GM19240 (cell line): ENCODE measurements around the gene ZP3.
"Not testable (repeated sequence)": the region's sequence is repeated elsewhere in the genome, so short reads cannot be mapped to it uniquely, and the experiment has no call there.

Experiments
- DNase-seq: peaks from one replicate; pipeline ENCODE4 v3.0.0; 2011; ENCODE audit warnings: low spot score; ENCODE audit not compliant: insufficient read length

Gene ZP3

GRCh38 chr7:76424413-76425111 is at the start of gene ZP3:
Gene ZP3, plus strand, starts transcription at chr7:76424950. Its CDS starts 15 bp downstream, at chr7:76424965.
- DNase-seq: no peak

DNA sequence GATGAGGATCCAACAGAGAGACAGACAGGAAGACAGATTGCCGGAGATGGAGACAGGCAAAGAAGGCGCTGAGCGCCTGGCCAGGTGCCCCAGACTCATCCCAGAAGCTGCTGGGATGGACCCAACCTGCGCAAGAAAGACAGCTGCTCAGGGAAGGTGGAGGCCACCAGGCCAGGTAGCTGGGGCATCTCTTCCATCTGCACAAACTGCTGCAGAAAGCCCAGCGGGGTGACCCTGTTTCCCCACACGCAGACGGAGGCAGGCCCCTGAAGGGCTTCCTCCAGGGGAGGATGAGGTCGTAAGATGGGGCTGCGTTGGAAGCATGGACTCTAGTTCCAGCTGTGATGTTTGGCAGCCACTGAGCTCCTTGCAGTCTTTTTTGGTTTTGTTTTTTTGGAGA is 49.5 kb upstream of the ZP3 start:
- no peak for DNase-seq

DNA sequence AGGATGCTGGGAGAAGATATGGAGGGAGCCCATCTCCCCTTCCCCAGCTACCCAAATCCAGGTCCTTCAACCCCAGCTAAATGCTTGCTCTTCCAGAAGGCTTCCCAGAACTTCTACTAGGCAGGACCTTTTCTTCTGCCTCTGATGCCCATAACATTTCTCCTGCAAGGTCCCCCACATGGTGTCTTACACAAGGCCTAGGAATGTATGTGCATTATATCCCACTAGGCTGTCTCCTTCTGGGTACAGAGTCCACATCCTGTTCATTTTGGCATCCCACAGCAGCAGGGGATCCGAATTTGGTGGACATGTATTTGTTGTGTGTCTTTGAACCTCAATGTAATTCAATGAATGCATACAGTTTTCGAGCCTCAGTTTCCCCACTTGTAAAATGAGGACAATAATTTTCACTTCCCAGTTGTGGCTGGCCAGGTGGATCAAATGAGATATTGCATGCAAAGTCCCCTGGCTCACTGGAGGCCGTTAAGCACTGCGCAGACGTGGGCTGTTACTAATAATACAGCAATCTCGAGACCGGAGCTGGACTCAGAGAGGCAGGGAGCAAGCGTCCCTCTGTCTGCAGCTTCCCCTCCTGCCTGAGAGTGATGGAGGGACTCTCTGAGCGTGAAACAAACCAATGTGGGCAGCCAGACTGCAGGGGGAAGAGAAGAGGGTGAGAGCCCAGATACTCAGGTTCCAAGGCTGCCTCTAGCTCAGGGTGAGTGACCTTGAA is 47.4 kb upstream of the ZP3 start:
- DNase-seq: no peak

DNA sequence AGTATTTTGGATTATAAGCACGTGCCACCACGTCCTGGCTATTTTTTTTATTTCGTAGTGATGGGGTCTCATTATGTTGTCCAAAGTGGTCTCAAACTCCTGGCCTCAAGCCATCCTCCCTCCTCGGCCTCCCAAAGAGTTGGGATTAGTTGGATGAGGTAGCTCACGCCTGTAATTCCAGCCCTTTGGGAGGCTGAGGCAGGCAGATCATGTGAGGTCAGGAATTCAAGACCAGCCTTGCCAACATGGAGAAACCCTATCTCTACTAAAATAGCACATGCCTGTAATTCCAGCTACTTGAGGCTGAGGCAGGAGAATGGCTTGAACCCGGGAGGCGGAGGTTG is 44.2 kb upstream of the ZP3 start:
- no peak for DNase-seq

- no peak for DNase-seq
These were observed 42.9 kb upstream of the ZP3 start for GRCh38 chr7:76381814-76382213.

DNA sequence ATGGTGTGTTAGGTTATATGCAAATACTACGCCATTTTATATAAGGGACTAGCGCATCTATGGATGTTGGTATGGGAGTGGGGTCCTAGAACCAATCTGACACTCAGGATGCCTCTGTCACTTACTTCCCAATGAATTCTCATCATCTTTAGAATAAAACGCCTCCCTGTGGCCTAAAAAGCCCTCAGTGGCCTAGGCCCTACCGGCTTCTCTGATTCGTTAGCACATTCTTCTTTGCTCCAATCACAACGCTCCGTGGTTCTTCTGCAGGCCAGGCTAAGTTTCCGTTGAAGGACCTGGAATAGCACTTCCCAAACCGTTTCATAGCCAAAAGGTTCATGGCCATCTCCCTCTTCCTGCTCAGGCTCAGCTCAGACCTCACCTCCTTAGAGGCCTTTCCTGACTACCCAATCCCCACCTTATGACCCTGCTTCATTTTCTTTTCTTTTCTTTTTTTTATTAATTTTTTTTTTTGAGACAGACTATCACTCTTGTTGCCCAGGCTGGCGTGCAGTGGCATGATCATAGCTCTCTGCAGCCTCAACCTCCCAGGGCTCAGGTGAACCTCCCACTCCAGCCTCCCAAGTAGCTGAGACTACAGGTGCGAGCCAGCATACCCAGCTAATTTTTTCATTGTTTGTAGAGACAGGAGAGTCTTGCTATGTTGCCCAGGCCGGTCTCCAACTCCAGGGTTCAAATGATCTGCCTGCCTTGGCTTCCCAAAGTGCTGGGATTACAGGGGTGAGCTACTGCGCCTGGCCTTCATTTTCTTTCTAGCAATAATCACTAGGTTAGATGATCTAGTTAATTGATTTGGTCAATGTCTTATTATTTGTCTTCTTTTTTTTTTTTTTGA is 41.4 kb upstream of the ZP3 start:
- DNase-seq: no peak

- no peak for DNase-seq
These were observed 38.0 kb upstream of the ZP3 start for GRCh38 chr7:76386691-76387260.

- not testable (repeated sequence) for DNase-seq
These were observed 37.0 kb upstream of the ZP3 start for GRCh38 chr7:76387789-76388188.

GRCh38 chr7:76390092-76390491 is 34.7 kb upstream of the ZP3 start:
- DNase-seq: no peak

DNA sequence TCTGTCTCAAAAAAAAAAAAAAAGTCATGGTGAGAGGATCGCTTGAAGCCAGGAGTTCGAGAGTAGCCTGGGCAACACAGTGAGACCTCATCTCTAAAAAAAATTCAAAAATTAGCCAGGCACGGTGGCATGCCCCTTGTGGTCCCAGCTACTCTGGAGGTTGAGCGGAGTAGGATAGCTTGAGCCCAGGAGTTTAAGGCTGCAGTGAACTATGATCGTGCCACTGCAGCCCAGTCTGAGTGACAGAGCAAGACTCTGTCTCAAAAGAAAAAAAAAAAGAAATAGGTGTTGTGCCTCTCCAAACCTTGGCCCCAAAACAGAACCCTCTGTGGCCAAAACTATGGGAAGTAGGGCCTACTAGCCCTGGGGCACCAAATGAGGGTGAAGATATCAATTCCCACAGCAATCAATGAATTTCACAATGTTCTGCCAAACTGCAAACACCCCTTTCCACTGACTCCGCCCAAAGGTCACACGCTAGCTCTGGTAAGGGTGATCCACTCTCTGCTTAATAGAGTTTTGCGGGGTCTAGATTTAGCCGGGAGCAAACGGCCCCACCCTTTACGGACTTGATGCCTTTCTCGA is 32.1 kb upstream of the ZP3 start:
- DNase-seq: no peak

DNA sequence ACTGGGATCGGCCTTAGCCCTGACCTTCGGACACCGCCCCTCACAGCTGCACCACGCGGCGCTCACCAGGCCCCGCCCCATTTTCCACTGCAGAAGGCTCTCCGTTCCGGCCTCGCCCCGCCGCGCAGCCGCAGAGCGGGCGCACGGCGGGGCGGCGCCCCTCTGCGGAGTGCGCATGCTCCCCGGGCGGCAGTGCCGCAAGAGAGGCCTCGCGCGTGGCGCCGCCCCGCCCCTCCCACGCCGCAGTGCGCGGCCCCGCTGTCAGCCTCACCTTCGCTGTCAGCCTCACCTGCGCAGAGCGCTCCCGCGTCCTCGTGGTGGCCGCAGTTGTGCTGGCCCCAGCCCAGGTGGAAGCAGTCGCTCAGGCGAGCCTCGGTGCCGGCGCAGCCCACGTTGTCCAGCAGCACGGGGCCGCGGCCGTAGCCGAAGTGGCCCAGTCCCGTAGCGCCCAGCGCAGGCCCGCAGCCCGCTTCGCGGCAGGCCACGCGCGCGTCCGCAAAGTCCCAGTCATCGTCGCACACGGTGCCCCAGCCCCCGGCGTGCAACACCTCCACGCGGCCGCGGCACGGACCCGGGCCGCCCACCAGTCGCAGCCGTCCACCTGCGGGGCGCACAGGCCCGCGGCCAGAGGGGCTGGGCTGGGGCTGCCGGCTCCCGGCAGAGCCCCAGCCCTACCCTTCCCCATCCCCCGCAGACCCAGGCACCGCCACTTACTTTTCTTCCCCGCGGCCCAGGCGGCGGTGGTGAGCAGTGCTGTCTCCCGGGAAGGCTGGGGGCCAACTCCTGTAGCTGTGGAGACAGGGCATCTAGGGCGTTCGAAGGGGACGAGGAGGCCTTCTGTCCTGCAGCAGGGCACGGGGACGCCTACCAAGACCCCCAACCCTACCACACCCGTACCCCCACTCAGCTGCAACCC is 31.4 kb upstream of the ZP3 start:
- peak; percentile 97 for DNase-seq

DNA sequence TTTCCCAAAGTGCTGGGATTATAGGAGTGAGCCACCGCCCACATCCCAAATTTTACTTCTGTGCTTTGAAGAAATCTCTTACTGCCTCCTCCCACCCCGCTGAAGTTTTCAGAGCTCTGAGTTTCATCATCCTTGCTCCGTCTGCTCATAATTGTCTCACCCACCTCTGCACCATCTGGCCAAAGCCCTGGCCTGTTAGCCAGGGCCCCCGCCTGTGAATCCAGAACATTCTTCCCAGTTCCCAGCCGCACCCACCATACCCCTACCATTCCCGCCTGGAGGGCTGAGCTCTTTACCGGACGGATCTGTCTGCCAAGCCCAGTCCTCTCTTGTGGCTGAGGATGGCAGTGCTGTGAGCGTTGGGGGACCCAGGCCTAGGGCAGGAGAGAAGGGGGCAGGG is 29.8 kb upstream of the ZP3 start:
- no peak for DNase-seq

GRCh38 chr7:76395605-76395964 is 29.2 kb upstream of the ZP3 start:
- not testable (repeated sequence) for DNase-seq

GRCh38 chr7:76395965-76396726 is 28.6 kb upstream of the ZP3 start:
- DNase-seq: no peak

GRCh38 chr7:76396864-76397263 is 27.9 kb upstream of the ZP3 start:
- no peak for DNase-seq

GRCh38 chr7:76397409-76398183 is 27.2 kb upstream of the ZP3 start:
- peak; percentile 61 for DNase-seq

DNA sequence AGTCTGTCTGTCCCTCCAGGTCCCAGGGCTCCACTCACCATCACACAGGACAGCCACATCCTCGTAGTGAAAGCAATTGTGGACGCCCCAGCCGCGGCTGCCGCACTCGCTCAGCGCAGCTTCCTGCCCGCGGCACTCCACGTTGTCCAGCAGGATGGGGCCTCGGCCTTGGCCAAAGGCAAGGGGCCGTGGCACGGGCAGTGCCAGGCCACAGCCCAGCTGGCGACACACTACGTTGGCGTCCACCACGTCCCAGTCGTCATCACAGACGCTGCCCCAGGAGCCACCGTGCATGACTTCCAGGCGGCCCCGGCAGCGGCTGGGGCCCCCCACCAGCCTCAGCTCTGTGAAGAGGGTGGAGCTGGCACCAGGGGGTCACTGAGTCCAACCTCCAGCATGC is 24.5 kb upstream of the ZP3 start:
- no peak for DNase-seq

DNA sequence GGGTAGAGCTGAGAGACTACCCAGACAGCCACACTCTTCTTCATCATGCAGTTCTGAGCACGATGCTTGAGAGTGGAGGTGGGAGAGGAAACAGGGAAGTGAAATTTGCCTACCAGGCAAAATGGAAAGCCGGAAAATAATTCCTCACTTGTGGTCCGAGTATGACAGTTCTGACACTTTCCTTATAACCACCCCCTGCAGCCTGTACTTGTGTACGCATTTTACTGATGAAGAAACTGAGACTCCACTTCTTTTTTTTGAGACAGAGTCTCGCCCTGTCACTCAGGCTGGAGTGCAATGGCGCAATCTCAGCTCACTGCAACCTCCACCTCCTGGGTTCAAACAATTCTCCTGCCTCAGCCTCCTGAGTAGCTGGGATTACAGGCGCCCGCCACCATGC is 21.7 kb upstream of the ZP3 start:
- not testable (repeated sequence) for DNase-seq
